ENCODE results near the gene FOXF1. TPM values are rescaled to one million over a fixed set of nuclear protein-coding genes. Genes with fewer than 3 reads are reported as not detected.
A peak's percentile ranks its signal among the peaks of the same experiment; 100 is the strongest.

Gene FOXF1
- total and polyA plus RNA-seq, 8 donors, result 15.7 to 37.9 (median 22.3) TPM

GRCh38 chr16:86500708-86501510 lies 9.4 kb upstream of the FOXF1 start:
- intact Hi-C loops (cut with DNase I; ENCODE audit: low total_unique reads), result loop anchor here (10.0 kb wide), 1 partner anchor 156 kb away; no protein-coding TSS in a partner anchor
- Histone ChIP-seq H3K36me3 (no peaks in the 10 kb centered on the region), H3K4me3 (peak overlapping the region in 1 of 4 donors; percentile 9), H3K9me3 (no peaks in the 10 kb centered on the region), H3K27ac (peak overlapping the region; percentile 74 to 99 (median 91)), H3K27me3 (peaks cover 10 to 100% (median 93%) of the 10 kb centered on the region in 3 donors), H3K4me1 (peaks cover 3 to 34% (median 14%) of the 10 kb centered on the region in 4 donors)
- DNase-seq, result peak in 1 of 2 donors; percentile 36
- WGBS, 5 donors, result 13 to 19% (median 16%) methylated on average over 9 to 13 of the region's 13 CpGs
- TF ChIP-seq POLR2A (IDR thresholded peaks at IDR 0.05), result no peak
- TF ChIP-seq, protein P1, sequence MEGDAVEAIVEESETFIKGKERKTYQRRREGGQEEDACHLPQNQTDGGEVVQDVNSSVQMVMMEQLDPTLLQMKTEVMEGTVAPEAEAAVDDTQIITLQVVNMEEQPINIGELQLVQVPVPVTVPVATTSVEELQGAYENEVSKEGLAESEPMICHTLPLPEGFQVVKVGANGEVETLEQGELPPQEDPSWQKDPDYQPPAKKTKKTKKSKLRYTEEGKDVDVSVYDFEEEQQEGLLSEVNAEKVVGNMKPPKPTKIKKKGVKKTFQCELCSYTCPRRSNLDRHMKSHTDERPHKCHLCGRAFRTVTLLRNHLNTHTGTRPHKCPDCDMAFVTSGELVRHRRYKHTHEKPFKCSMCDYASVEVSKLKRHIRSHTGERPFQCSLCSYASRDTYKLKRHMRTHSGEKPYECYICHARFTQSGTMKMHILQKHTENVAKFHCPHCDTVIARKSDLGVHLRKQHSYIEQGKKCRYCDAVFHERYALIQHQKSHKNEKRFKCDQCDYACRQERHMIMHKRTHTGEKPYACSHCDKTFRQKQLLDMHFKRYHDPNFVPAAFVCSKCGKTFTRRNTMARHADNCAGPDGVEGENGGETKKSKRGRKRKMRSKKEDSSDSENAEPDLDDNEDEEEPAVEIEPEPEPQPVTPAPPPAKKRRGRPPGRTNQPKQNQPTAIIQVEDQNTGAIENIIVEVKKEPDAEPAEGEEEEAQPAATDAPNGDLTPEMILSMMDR (IDR thresholded peaks at IDR 0.05), result no peak
- no peak for TF ChIP-seq POLR2AphosphoS5 (IDR thresholded peaks at IDR 0.05)
- no peak for TF ChIP-seq EP300 (IDR thresholded peaks at IDR 0.05)

DNA sequence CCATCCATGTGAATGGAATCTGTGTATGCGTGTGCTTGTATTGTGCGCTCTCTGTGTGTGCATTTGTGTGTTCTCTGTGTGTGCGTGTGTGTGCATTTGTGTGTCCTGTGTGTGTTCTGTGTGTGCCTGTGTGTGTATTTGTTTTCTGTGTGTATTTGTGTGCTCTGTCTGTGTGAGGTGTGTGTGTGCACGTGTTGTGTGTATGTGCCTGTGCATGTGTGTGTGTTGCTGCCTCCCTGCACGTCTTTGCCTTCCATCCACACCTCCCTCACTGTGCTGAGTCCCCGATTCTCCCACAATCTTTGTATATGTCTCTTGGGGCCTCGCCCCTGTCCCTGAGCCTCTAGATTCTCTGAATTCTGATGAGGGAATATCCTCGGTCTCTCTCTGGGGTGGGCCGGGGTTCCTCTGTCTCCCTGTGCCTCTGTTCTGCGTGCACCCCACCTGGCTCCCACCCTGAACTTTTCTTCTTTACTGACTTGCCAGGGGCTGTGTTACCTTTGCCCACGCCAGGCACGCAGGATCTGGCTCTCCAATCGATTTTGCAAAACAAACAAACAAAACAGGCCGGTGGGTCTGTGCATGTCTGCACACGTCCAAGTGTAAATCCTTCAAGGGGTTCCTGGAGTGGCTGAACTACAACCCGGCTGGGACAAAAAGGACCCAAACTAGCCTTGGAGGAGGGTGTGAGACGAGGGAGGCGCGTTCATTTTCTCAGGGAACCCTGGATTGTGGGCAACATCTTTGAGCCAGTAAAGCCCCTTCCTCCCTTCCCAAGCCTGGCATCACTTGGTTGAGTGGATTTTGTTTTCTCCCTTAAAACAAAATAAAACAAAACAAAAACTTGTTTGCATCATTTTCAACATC lies 8.1 kb upstream of the FOXF1 start:
- WGBS, 5 donors, result 13 to 27% (median 16%) methylated on average over 19 of the region's 19 CpGs
- Histone ChIP-seq H3K36me3 (no peaks in the 10 kb centered on the region), H3K27ac (peak overlapping the region; percentile 74 to 99 (median 91)), H3K27me3 (peaks cover 10 to 100% (median 93%) of the 10 kb centered on the region in 3 donors), H3K9me3 (no peaks in the 10 kb centered on the region), H3K4me1 (peaks cover 4 to 42% (median 18%) of the 10 kb centered on the region in 4 donors), H3K4me3 (peak overlapping the region; percentile 24 to 73 (median 40))
- DNase-seq, result peak in 1 of 2 donors; percentile 12
- TF ChIP-seq, protein P1 (IDR thresholded peaks at IDR 0.05), result no peak
- no peak for TF ChIP-seq EP300 (IDR thresholded peaks at IDR 0.05)
- no peak for TF ChIP-seq POLR2A (IDR thresholded peaks at IDR 0.05)
- TF ChIP-seq POLR2AphosphoS5 (IDR thresholded peaks at IDR 0.05), result no peak
- intact Hi-C loops (cut with DNase I; ENCODE audit: low total_unique reads), result loop anchor here (10.0 kb wide), 1 partner anchor 157 kb away; no protein-coding TSS in a partner anchor

GRCh38 chr16:86502856-86503748 lies 7.2 kb upstream of the FOXF1 start:
- no peaks in the 10 kb centered on the region for H3K9me3 ChIP-seq
- H3K4me3 ChIP-seq, result peak overlapping the region; percentile 16 to 73 (median 40)
- peak overlapping the region; percentile 25 to 99 (median 91) for H3K27ac ChIP-seq
- intact Hi-C loops (cut with DNase I; ENCODE audit: low total_unique reads), result loop anchor here (10.0 kb wide), 1 partner anchor 158 kb away; no protein-coding TSS in a partner anchor
- peaks cover 4 to 42% (median 21%) of the 10 kb centered on the region in 4 donors for H3K4me1 ChIP-seq
- no peaks in the 10 kb centered on the region for H3K36me3 ChIP-seq
- TF ChIP-seq POLR2A (IDR thresholded peaks at IDR 0.05), result no peak
- TF ChIP-seq, protein P1 (IDR thresholded peaks at IDR 0.05), result no peak
- no peak for TF ChIP-seq EP300 (IDR thresholded peaks at IDR 0.05)
- peak in 1 of 3 donors; percentile 4 for TF ChIP-seq POLR2AphosphoS5 (IDR thresholded peaks at IDR 0.05)
- H3K27me3 ChIP-seq, result peaks cover 4 to 100% (median 93%) of the 10 kb centered on the region in 3 donors
- WGBS, 5 donors, result 10 to 17% (median 14%) methylated on average over 21 to 22 of the region's 22 CpGs
- DNase-seq, result peak in 1 of 2 donors; percentile 39
